COLO668 (cell line): ENCODE measurements around the gene FAM13A.
"Not testable (repeated sequence)": the region's sequence is repeated elsewhere in the genome, so short reads cannot be mapped to it uniquely, and the experiment has no call there.

Experiments
- DNase-seq: peaks from one replicate; lab custom pipeline; 2025; ENCODE audit not compliant: unreplicated experiment; lab: John Stamatoyannopoulos, UW

FAM13A gene

DNA sequence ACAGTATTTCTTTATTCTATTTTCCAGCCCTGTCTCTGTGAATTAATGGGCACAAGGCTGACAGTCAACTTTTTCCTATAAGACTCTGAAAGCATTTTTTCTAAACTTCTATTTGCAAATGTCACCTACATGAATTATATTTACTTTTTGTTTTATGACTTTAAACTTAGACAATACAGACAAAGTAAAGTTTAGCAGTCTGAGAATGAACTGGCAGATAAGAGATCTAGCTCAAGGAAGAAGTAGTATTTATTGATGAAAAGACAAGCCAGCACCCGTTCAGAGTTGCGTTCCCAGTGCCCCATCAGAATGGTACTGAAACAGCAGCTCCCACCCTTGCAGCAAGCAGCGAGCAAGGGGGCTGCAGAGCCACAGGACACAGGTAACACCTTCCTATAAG lies 148.5 kb downstream of the FAM13A start:
- no peak for DNase-seq

DNA sequence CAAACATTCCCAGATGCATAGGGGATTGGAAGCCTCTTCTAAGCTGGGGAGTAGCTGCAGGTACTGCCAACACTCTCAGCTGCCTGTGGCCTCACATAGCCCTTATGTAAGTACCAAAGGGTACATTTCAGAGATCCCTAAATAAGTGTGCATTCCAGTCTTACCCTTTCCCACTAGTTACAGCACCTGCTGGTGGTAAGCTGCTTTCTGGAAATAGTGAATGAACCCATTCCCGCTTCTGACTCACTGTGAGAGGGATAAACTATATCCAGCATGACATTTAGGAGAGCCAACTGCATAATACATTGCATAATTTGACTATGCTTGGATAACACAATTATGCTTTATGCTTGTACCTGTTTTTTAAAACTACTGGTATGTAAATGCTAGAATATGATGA lies 149.0 kb downstream of the FAM13A start:
- no peak for DNase-seq

DNA sequence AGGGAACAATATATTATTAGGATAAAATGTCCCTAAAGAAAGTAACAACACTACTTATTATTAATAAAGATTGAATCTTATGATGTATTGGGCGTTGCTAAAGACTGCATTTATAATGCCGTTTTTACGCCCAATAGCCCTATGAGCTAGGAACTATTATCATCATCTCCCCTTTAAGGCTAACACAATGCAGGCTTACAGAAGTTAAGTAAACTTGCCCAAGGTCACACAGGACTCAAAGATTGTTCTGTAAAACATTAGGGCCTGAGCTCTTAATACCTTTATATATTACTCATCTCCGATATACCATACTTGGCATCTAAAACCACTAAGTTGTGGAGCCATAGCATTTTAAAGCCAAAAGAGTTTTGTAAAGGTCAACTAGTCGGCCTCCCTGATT lies 149.5 kb downstream of the FAM13A start:
- no peak for DNase-seq

DNA sequence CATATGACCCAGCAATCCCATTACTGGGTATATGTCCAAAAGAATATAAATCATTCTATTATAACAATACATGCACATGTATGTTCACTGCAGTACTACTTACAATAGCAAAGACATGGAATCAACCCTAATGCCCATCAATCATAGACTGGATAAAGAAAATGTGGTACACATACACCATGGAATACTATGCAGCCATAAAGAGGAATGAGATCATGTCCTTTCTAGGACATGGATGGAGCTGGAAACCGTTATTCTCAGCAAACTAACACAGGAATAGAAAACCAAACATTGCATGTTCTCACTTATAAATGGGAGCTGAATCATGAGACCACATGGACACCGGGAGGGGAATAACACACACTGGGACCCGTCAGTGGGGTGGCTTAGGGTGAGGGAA lies 152.7 kb downstream of the FAM13A start:
- not testable (repeated sequence) for DNase-seq

DNA sequence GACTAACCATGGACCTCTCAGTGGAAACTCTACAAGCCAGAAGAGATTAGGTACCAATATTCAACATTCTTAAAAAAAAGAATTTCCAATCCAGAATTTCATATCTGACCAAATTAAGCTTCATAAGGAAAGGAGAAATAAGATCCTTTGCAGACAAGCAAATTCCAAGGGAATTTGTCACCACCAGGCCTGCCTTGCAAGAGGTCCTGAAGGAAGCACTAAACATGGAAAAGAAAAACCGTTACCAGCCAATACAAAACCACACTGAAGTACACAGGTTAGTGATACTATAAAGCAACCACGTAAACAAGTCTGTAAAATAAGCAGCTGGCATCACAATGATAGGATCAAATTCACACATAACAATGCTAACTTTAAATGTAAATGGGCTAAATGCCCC lies 156.6 kb downstream of the FAM13A start:
- no peak for DNase-seq

DNA sequence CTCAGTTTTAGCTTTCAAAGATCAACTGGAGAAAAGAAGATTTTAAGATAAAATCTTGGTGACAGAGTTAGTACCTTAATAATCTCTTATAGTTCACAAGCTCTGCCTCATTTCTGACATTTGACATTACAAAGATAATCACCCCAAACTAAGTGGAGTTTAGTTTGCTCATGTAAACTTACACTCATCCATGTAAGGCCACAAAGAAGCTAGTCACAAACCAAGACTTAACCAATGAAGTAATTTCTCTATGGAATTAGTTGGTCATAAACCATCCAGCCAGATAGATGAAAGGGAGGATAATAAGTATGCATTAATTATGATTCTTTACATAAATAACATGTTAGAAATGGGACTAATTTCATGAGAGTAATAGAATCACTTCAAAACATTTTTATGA lies 159.2 kb downstream of the FAM13A start:
- no peak for DNase-seq

DNA sequence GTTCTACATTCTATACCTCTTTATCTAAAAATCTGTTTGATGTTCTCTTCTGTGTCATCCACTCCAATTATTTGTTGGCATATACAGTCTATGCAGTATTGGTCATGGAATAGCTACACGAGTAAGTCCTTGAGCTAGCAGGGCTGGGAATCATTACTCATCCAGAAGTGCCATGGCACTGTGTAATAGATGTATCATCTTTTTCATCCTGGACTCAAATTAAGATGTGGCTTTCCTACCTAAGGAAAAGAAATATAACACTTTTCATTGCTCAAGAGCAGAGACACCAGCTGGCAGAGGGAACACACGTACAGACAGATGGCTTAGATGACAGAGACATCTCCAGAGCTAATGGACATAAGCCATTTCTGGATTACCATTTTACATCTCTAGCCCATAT lies 159.8 kb downstream of the FAM13A start:
- DNase-seq = no peak

DNA sequence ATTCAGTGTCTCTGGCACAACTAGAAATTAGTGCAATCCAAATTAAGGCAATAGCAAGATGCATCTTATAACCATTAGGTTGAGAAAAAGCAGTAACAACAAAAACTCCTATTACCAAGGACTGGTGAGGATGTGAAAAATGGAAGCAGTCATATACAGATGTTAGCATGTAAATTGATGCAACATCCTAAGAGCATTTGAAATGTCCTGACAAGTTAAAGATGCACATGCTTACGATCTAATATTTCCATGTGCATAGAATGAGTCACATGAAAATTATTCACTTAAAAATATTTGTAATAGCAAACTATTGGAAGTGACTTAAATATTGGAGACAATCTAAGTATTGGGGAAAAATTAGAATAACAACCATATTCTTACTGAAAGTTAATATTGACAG lies 163.0 kb downstream of the FAM13A start:
- no peak for DNase-seq

DNA sequence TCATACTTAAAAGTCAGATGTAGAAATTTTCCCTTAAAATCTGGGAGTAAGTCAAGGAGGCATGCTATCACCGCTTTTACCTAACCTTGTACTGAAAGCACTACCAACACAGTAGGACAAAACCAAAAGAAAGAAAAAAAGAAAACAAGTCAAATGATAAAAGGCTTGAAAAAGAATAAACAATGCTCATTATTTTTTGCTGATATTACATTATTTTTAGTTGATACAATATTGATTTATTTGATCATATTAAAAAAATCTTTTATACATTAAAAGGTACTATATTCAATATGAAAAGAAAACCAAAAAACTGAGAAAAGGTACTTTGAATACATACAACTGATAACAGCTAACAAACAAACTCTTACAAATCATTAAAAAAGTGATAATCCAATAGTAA lies 164.3 kb downstream of the FAM13A start:
- no peak for DNase-seq

DNA sequence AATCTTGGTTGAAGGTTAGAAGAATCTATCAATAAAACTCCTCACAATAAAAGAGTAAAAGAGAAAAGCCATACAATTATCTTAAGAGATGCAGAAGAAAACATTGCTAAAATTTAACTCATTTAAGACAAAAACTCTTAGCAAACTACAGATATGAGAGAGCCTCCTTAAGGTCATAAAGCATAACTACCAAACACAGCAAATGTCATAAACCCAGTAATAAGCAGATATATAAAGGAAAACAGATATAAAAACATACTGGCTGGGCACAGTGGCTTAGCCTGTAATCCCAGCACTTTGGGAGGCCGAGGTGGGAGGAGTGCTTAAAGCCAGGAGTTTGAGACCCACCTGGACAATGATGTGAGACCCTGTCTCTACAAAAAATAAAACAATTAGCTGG lies 165.3 kb downstream of the FAM13A start:
- DNase-seq = no peak

DNA sequence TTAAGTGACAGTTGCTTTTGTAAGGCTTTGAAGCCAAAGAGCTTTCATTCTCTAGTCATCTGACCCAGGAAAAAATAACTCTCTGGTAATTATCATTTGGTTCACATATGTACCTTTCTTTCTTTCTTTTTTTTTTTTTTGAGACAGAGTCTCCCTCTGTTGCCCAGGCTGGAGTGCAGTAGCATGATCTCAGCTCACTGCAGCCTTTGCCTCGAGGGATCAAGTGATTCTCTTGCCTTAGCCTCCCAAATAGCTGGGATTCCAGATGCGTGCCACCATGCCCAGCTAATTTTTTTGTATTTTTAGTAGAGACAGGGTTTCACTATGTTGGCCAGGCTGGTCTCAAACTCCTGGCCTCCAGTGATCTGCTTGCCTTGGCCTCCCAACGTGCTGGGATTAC lies 169.6 kb downstream of the FAM13A start:
- DNase-seq = not testable (repeated sequence)

DNA sequence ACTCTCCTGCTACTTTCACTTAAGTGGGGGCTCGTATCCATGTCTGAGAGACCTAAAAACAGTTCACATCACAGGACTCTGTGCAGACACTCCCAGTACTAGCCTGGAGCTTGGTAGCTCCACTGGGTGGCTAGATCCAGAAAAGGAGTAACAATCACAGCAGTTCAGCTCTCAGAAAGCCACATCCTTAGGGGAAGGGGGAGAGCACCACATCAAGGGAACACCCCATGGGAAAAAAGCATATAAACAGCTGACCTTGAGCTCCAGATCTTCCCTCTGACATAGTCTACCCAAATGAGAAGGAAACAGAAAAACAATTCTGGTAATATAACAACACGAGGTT lies 175.8 kb downstream of the FAM13A start:
- no peak for DNase-seq

DNA sequence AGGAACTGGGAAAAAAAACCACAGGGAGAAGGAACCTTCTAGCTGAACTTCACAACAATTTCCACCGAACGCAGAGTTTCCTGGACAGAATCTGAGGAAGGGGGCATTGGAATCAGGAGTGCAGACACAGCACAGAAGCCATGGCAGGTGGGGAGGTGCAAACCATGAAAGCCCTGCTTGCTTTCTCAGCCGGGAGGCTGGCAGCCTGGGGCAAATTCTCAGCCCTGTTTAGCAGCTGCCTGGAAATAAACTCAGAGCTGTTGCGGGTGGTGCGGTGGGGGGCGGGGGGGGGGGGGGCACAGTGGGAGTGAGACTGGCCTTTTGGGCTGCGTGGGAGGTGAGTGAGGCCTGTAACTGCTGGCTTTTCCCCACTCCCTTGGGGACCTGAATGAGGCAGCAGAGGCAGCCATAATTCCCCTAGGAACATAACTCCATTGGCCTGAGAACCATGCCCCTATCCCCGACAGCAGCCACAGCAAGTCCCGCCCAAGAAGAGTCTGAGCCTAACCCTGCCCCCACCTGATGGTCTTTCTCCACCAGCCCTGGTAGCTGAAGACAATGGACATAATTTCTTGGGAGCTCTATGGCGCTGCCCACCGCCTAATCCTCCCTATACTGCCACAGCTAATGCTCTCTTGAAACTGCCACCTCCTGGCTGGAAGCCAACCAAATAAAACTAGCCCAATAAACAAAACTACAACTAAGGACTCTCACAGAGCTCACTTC lies 176.3 kb downstream of the FAM13A start:
- no peak for DNase-seq

DNA sequence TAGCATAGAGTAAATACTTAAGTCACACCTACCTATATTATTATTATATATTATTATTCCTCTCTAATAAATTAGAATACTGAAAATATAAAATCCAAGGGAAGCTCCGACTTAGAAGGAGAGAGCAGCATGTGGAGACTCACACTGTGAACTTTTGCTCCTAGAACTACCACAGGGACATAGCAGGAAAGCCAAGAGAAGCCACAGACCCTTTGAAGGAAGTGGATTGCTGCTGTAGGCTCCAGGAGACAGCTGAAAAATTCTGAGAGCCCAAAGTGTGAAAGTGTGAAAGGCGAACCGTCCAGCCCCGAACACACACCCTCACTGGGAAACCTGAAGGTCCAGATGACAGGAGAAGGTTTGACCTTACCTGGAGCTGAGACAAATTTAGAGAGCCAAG lies 177.0 kb downstream of the FAM13A start:
- no peak for DNase-seq

DNA sequence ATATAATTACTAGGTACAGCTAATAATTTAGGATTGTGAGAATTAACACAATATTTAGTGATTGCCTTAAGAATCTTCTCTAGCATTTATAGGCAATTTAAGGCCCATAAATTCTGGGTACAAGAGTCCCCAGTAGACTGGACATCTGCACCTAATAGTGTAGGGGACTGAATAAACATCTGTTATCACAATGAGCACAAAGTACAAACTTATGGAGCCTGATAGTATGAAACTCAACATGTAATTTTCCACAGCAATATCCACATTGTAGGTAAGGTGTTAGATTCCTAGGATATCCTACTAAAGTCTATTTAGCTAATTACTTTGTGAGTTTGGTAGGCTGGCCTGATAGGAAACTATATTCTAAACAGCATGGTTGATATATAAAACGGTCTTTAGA lies 178.3 kb downstream of the FAM13A start:
- no peak for DNase-seq

DNA sequence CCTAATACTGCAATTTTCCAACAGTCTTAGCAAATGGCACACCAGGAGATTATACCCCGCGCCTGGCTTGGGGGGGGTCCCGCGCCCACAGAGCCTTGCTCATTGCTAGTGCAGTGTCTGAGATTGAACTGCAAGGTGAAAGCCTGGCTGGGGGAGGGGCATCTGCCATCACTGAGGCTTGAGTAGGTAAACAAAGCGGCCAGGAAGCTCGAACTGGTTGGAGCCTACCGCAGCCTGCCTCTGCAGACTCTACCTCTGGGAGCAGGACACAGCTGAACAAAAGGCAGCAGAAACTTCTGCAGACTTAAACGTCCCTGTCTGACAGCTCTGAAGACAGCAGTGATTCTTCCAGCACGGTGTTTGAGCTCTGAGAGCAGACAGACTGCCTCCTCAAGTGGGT lies 186.6 kb downstream of the FAM13A start:
- peak; percentile 20 for DNase-seq

DNA sequence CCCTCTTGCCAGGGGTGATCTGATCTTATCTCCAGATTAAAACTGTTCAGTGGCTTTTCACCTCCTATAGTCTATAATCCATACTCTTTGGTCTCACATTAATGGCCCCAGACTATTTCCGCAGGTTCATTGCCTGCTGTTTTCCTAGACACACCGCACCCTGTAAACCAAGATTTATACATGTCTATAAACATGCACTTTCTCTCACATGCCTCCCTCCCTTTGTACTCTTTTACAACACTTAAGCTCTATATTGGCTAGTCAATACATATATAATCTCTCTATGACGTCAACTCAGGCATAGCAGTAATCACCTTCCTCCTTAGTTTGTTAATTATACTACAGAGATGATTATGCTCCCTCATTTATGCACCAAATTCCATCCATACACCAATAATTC lies 188.5 kb downstream of the FAM13A start:
- no peak for DNase-seq

DNA sequence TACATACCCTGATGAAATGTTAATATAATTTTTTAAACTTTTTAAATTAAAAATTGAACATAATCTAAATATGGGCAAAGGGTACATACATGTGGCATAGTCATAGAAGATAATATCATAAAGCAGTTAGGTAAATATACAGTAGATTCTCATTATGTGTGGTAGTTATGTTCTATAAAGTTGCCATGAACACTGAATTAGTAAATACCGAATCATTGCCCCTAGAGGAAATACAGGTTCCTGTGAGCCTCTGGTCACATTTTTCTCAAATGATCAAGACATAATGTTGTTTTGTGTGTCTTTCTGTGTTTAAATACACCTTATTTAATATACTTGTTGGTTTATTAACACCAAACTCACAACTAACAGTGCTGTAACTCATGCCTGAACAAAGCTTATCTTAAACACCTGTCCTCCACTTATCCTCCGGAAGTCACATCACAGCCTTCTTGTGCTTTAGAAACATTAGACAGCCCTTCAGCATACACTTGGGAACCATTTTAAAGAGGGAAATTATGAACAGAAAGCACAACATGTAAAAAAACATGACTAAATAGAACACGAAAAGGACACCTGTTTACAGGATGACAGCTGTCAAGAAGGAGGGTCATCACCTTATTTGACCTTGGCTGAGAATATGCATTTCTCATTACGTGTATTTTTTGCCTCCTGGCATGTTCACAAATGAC lies 190.0 kb downstream of the FAM13A start:
- no peak for DNase-seq

DNA sequence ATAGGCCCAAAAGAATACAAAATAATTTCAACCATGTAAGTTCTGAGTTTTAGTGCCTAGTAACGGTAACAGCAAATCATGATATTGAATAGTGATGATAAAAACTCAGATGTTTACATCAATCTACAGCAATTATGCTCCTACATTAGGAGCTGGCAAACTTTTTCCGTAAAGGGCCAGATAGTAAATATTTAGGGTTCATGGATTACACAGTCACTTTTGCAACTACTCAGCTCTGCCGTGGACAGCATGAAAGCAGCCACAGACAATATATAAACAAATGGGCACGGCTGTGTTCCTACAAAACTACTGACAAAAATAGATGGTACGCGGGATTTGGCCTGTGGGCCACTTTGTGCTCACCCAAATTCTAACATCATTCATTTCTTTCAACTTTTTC lies 191.5 kb downstream of the FAM13A start:
- DNase-seq = no peak

DNA sequence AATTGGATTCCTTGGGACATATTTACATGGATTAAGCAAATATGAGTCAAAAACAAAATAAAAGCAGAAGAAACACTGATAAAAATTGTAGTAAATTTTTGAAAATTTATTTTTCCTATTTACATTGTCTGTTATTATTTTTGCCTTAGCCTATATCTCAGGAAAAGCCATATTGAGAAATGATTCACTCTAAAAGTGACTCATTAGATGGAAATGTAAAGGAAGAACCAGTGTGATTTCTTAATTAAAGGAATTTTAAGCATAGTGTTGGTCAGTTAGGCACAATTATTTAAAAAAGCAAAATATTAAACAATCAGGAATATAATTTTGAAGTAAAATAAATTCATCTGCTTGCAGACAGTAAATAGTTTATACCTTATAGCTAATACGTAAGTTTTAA lies 191.9 kb downstream of the FAM13A start:
- no peak for DNase-seq

DNA sequence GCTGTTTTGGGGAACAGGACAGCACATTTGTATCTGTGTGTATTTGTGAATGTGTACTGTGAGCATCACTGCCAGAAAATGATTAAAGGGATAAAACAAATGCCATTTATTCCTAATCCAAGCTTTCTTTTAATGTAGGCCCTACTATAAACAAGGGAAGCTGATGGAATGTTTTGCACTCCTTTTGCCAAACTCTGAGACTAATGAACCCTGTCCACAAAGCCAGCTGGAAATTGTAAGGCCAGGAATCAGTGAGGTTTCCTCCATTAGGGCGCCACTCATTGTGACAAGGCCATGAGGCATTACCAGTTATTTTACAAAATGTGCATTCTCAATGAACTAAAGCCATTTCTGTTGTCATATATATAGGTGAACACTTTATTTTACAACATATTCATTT lies 196.4 kb downstream of the FAM13A start:
- no peak for DNase-seq

DNA sequence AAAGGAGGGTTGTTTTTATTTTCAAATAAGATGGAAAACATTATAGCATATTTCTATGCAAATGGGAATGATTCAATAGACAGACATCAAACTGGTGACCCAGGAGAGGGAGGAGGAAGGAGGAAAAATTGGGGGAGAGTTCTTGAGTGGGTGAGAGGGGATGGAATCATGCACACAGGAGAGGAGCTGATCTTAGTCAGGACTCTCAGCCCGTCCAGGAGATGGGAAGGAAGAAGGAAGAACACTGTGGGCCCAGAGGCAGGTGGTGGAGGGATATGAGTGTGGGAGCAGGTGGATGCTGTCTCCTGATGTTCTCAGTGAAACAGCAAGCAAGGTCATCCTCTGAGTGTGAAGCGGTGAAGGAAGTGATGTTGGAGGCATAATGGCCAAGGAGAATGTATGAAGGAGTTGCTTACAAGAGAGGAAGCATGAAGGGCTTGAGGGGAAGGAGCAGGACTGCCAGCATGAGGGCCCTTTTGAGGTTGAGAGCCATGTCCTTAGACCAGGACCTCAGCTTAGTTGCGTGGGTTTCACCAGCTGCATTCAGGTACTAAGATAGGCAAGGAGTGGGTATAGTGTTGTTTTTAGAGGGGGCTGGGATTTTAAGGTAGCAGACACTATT lies 197.7 kb downstream of the FAM13A start:
- DNase-seq = no peak

DNA sequence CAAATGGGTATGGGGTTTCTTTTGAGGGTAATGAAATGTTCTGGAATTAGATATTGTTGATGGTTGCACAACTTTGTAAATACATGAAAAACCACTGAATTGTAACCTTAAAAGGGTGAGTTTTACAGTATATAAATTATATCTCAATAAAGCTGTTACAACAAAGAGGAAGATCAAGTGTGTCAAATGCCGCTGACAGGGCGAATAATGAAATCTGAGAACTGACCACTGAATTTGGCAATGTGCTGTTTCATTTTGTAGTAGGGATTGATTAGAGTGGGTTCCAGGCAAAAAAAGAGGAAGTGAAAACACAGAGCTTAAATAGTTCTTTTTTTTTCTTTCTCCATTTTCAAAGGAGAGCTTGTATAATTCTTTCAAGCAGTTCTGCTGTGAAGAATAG lies 198.2 kb downstream of the FAM13A start:
- no peak for DNase-seq
